Amygdala (tissue), 56 donors: ENCODE data around the gene NSMCE3.
A peak's percentile ranks its signal among the peaks of the same experiment; 100 is the strongest.

ENCODE experiments used
- DNase-seq, 56 donors: peaks; one replicate each; lab custom pipeline; 2025; lab: John Stamatoyannopoulos, UW

NSMCE3 gene

GRCh38 chr15:29223640-29224039 lies 46.0 kb downstream of the NSMCE3 start:
- DNase-seq = no peak

DNA sequence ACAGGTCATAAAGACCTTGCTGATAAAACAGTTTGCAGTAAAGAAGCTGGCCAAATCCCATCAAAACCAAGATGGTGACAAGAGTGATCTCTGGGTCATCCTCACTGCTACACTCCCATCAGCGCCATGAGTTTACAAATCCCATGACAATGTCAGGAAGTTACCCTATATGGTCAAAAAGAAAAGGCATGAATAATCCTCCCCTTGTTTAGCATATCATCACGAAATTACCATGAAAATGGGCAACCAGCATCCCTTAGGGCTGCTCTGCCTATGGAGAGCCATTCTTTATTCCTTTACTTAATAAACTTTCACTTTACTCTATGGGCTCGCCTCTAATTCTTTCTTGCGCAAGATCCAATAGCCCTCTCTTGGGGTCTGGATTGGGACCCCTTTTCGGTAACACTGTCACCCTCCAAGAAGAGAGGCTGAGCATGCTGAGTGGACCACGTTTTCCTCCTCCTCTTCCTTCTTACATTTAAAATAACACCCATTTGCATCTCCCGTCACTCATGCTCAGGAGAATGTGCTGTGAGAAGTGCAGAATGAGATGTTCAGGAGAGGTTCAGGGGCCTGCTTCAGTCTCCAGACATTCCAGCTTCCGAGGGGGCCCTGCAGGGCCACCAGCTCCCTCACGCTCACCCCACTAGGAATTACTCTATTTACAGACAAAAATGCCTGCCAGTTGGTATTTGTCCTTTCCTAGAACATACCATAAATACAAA lies 47.3 kb downstream of the NSMCE3 start:
- no peak for DNase-seq

DNA sequence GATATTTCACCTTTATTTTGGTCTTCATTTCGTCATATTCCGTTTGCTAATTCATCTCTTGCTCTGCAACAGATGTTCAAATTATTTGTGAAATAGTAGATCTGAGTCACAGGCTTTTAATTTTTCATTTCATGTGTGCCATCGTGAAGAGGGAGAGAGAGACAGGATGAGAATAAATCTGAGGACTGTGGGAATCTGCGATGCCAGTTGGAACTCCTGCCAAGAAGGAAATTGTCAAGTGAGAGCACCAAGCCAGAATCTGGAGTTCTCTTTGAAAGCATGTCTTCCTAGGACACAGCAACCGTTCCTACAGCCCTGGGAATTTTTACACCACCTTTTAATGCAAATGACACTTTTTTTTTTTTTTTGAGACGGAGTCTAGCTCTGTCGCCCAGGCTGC lies 48.8 kb downstream of the NSMCE3 start:
- peak in 8 of 56 donors; percentile 2 to 52 (median 14) for DNase-seq

GRCh38 chr15:29216955-29217354 lies 52.7 kb downstream of the NSMCE3 start:
- DNase-seq = no peak
